22Rv1 (cell line): Measurements from ENCODE around the gene KISS1.

Experiments used
- H3K27ac ChIP-seq: fragments of 450-650 bp; 2 replicates; pipeline ENCODE4 v1.5.1; 2017
- ZFX ChIP-seq: fragments of 450-650 bp; IDR thresholded peaks from 2 replicates; pipeline ENCODE4 v1.6.1; 2017; ENCODE audit warnings: antibody characterized with exemption, borderline replicate concordance
- TF ChIP-seq, protein P1 (sequence below): fragments of 450-650 bp; IDR thresholded peaks from 2 replicates; pipeline ENCODE4 v1.5.1; 2017; ENCODE audit warnings: mild to moderate bottlenecking

The KISS1 gene

DNA sequence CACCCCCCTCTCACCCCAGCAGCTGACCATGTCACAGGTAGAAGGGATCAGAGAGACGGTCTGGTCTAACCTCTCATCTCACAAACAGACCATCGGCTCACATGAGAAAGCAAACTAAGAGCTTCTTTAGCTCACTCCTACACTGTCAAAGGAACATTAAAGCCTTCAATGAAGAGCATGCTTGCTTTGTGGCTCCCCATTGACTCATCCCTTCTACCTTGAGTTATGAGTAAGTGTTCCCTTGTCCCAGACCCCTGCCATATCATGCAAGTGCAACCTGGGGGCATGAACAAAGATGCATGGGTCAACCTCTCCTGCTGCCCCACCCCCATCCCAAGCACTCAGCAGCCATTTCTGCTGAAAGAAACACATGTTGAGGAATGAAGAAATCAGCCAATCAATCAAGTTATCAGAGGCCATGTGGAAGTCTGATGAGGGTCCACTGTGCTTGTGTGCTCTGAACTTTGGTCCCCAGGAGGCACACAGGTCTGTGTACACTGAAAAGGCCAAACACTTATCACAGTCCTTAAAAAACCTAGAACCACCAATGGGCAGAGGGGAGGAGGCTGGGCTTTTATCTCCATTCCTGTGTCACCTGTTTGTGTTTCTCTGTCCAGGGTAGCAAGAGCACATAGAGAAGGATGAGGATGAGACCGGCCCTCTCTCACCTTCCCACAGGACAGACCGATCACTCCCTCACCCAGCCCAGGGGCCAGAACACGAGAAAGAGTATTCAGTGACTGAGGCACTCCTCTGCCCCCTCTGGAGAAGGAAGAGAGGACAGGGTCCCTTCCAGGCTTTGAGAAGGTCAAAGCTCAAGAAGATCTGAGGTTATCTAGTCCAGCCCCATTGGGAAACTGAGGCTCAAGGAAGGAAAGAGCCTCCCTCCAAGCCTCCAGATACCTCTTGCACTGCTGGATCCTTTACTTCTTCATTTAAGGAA, 54.0 kb downstream of the KISS1 start:
- no peak overlapping the region for H3K27ac ChIP-seq
- TF ChIP-seq ZFX: no peak
- TF ChIP-seq, protein P1, sequence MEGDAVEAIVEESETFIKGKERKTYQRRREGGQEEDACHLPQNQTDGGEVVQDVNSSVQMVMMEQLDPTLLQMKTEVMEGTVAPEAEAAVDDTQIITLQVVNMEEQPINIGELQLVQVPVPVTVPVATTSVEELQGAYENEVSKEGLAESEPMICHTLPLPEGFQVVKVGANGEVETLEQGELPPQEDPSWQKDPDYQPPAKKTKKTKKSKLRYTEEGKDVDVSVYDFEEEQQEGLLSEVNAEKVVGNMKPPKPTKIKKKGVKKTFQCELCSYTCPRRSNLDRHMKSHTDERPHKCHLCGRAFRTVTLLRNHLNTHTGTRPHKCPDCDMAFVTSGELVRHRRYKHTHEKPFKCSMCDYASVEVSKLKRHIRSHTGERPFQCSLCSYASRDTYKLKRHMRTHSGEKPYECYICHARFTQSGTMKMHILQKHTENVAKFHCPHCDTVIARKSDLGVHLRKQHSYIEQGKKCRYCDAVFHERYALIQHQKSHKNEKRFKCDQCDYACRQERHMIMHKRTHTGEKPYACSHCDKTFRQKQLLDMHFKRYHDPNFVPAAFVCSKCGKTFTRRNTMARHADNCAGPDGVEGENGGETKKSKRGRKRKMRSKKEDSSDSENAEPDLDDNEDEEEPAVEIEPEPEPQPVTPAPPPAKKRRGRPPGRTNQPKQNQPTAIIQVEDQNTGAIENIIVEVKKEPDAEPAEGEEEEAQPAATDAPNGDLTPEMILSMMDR: no peak

DNA sequence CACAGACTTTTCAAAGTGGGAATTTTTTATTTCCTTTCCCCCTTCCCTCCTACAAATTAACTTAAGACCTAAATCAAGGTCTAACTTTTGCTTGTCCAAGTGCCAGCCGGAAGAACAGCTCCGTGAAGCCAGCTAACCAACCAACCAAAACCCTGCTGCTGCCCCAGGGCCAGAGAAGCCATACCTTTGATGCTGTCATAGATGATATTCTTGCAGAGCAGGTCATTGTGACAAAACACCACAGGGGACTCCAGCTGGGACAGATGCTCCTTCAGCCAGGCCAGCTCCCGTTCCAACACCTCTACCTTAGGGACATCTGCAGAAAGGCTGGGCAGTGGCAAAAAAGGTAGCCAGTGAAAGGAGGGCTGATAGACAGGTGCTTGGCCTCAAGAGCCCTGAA, 55.2 kb downstream of the KISS1 start:
- TF ChIP-seq, protein P1: no peak
- TF ChIP-seq ZFX: no peak
- H3K27ac ChIP-seq: no peak overlapping the region
